CD8-positive, alpha-beta memory T cell (primary cell): ENCODE measurements around the gene PSEN1. TPM values are rescaled to one million over a fixed set of nuclear protein-coding genes. Genes with fewer than 3 reads are reported as not detected.

ENCODE experiments used
- CTCF ChIA-PET: fragments of 350-600 bp; sonication (Branson Sonifier 250); formaldehyde crosslinking; loops from one replicate; lab custom pipeline; 2021; ENCODE audit warnings: antibody characterized with exemption; lab: Charles Lee
- POLR2A ChIA-PET: fragments of 350-600 bp; sonication (Branson Sonifier 250); formaldehyde crosslinking; loops from one replicate; lab custom pipeline; 2021; ENCODE audit warnings: antibody characterized with exemption; lab: Charles Lee
- DNase-seq, 5 donors: peaks; one replicate each; pipeline versions ENCODE4 v3.0.0 to v3.0.0-alpha.2; 2020 to 2022; ENCODE audit warnings: mixed read lengths in 1 of 5
- H3K27ac ChIP-seq: one replicate; pipeline ENCODE4 v1.7.0; 2013; ENCODE audit warnings: low read depth, mild to moderate bottlenecking, low read length, moderate library complexity
- H3K27me3 ChIP-seq: 2 replicates; pipeline ENCODE4 v1.7.0; 2013; ENCODE audit warnings: low read length, mild to moderate bottlenecking; ENCODE audit not compliant: insufficient read depth, poor library complexity, severe bottlenecking
- H3K36me3 ChIP-seq: 2 replicates; pipeline ENCODE4 v1.7.0; 2013; ENCODE audit warnings: mild to moderate bottlenecking, low read length, moderate library complexity; ENCODE audit not compliant: insufficient read depth
- H3K4me1 ChIP-seq: 2 replicates; pipeline ENCODE4 v1.7.0; 2013; ENCODE audit warnings: mild to moderate bottlenecking, low read length, moderate library complexity; ENCODE audit not compliant: insufficient read depth
- H3K4me3 ChIP-seq: 2 replicates; pipeline ENCODE4 v1.7.0; 2013; ENCODE audit warnings: mild to moderate bottlenecking, low read length
- H3K9me3 ChIP-seq: 2 replicates; pipeline ENCODE4 v1.7.0; 2013; ENCODE audit warnings: mild to moderate bottlenecking, low read length
- H3K27ac Mint-ChIP-seq, 8 donors: one replicate each; pipeline ENCODE4 v1.8.0; 2020 to 2021; ENCODE audit warnings: mixed read lengths in 8 of 8, mild to moderate bottlenecking in 6 of 8, inconsistent platforms in 3 of 8, moderate library complexity in 3 of 8
- H3K27me3 Mint-ChIP-seq, 2 donors: one replicate each; pipeline ENCODE4 v1.8.0; 2020 to 2021; ENCODE audit warnings: mixed read lengths in 2 of 2, mild to moderate bottlenecking in 1 of 2, moderate library complexity in 1 of 2
- H3K36me3 Mint-ChIP-seq, 3 donors: one replicate each; pipeline ENCODE4 v1.8.0; 2020 to 2021; ENCODE audit warnings: mixed read lengths in 3 of 3, inconsistent platforms in 1 of 3, mild to moderate bottlenecking in 1 of 3
- H3K4me1 Mint-ChIP-seq, 3 donors: one replicate each; pipeline ENCODE4 v1.8.0; 2020 to 2021; ENCODE audit warnings: mixed read lengths in 3 of 3, inconsistent platforms in 1 of 3, mild to moderate bottlenecking in 1 of 3
- H3K4me3 Mint-ChIP-seq, 7 donors: one replicate each; pipeline ENCODE4 v1.8.0; 2020 to 2021; ENCODE audit warnings: mixed read lengths in 7 of 7, mild to moderate bottlenecking in 6 of 7, moderate library complexity in 4 of 7, inconsistent platforms in 2 of 7
- H3K9me3 Mint-ChIP-seq, 5 donors: one replicate each; pipeline ENCODE4 v1.8.0; 2020 to 2022; ENCODE audit warnings: mixed read lengths in 5 of 5, mild to moderate bottlenecking in 3 of 5, moderate library complexity in 2 of 5, inconsistent platforms in 1 of 5
- polyA plus RNA-seq: library from polyadenylated mRNA; unstranded; fragments of 300-500 nt; fragmentation: Illumina TruSeq; gene quantifications from one replicate; pipeline ENCODE4 v1.2.3, GENCODE V29; 2021
- total RNA-seq, 2 experiments: library from RNA; stranded (reverse); gene quantifications; one replicate each; pipeline ENCODE4 v1.2.3, GENCODE V29; 2021

The PSEN1 gene
- total and polyA plus RNA-seq, 3 experiments from 2014 or later = 29.2 to 34.2 (median 31.7) TPM

DNA sequence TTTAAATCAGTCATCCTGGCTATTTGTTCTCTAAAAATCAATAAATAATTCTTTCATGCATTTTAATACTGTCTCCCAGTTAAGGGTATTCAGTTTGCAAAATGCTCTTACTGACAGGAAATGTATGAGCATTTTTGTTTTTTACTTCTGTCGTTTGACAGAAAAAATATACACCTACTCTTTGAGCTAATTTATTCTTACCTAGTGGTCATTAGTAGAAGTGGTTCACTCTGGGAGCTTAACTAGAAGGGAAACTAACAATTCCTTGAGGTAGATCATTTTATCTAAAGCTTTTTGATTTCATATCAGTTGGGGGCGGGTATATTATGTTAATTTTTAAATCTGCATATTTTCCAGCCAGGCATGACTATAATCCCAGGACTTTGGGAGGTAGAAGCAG lies 67.2 kb downstream of the PSEN1 start:
- Histone ChIP-seq H3K4me3 (no peak overlapping the region), H3K27ac (no peak overlapping the region), H3K27me3 (no peaks in the 10 kb centered on the region), H3K36me3 (peaks cover 19% of the 10 kb centered on the region), H3K9me3 (no peaks in the 10 kb centered on the region), H3K4me1 (no peaks in the 10 kb centered on the region)
- no peaks in the 10 kb centered on the region for H3K27me3 Mint-ChIP-seq
- H3K4me1 Mint-ChIP-seq = no peaks in the 10 kb centered on the region
- H3K4me3 Mint-ChIP-seq = no peak overlapping the region
- no peak overlapping the region for H3K27ac Mint-ChIP-seq
- DNase-seq = no peak
- peaks cover 20 to 81% (median 38%) of the 10 kb centered on the region in 3 donors for H3K36me3 Mint-ChIP-seq
- CTCF ChIA-PET = no interaction called here
- POLR2A ChIA-PET = no interaction called here
- no peaks in the 10 kb centered on the region for H3K9me3 Mint-ChIP-seq

DNA sequence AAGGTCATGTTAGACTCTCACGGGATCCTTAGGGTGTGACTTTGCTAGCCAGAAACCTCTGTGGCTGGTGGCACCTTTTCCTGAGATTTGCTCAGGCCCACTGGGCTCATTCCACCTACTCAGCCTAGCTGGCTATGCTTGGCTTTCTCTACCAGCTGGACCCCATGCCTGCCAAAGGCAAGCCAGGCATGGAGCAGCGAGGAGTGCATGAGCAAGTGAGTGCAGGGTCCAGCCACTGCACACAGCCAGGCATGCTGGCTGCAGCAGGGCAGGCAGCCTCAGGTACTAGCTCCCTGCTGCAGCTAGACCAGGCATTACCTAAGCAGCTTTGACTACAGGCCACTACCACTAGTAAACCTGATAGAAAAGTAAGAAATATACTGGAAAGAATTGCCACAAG lies 71.3 kb downstream of the PSEN1 start:
- Mint-ChIP-seq H3K27ac (peak overlapping the region in 1 of 8 donors; percentile 19), H3K27me3 (no peaks in the 10 kb centered on the region), H3K36me3 (peaks cover 9 to 82% (median 31%) of the 10 kb centered on the region in 3 donors), H3K4me3 (no peak overlapping the region), H3K4me1 (no peaks in the 10 kb centered on the region), H3K9me3 (no peaks in the 10 kb centered on the region)
- Histone ChIP-seq H3K36me3 (peaks cover 23% of the 10 kb centered on the region), H3K4me3 (no peak overlapping the region), H3K4me1 (no peaks in the 10 kb centered on the region), H3K9me3 (no peaks in the 10 kb centered on the region), H3K27ac (no peak overlapping the region), H3K27me3 (no peaks in the 10 kb centered on the region)
- ChIA-PET POLR2A (no interaction called here), CTCF (no interaction called here)
- no peak for DNase-seq

DNA sequence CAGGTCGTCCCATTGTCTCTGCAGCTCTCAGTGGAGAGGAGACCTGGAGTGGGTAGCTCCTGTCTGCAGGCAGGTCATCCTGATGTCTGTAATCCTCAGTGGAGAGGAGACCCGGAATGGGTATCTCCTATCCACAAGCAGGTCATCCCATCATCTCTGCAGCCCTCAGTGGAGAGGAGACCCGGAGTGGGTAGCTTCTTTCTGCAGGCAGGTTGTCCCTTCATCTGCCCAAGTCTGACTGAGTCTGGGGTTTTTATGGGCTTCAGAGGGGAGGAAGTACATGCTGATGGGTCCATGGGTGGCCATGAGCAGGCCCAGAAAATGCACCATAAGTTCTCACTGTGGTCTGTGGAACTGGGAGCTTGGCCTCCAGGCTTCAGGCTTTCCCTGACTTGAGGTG lies 72.1 kb downstream of the PSEN1 start:
- DNase-seq = no peak
- Mint-ChIP-seq H3K36me3 (peaks cover 8 to 84% (median 28%) of the 10 kb centered on the region in 3 donors), H3K9me3 (no peaks in the 10 kb centered on the region), H3K27ac (no peak overlapping the region), H3K4me1 (no peaks in the 10 kb centered on the region), H3K27me3 (no peaks in the 10 kb centered on the region), H3K4me3 (no peak overlapping the region)
- Histone ChIP-seq H3K4me3 (no peak overlapping the region), H3K27ac (no peak overlapping the region), H3K9me3 (no peaks in the 10 kb centered on the region), H3K36me3 (peaks cover 30% of the 10 kb centered on the region), H3K27me3 (no peaks in the 10 kb centered on the region), H3K4me1 (no peaks in the 10 kb centered on the region)
- POLR2A ChIA-PET = no interaction called here
- CTCF ChIA-PET = no interaction called here

DNA sequence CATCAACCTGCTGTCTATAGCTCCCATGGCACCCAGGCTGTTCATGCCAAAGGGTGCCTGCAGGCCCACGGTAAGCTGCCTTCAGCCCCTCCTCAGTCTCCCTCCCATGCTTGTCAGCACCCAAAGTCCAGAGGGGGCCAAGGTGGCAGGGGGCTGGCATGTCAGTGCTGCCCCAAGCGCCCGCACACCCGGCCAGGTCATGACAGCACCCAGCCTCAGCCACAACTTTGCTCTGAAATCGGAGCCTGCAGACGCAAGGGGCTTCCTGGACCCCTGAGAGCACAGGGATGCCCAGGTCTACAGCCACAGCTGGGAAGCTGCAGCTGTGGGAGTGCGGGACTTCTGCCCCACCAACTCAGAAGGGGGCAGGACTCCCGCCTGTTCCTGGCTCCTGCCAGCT lies 72.5 kb downstream of the PSEN1 start:
- DNase-seq = no peak
- H3K4me3 Mint-ChIP-seq = no peak overlapping the region
- no peaks in the 10 kb centered on the region for H3K4me1 Mint-ChIP-seq
- Histone ChIP-seq H3K9me3 (no peaks in the 10 kb centered on the region), H3K36me3 (peaks cover 32% of the 10 kb centered on the region), H3K27me3 (no peaks in the 10 kb centered on the region), H3K4me1 (no peaks in the 10 kb centered on the region), H3K4me3 (no peak overlapping the region), H3K27ac (no peak overlapping the region)
- ChIA-PET POLR2A (no interaction called here), CTCF (no interaction called here)
- no peaks in the 10 kb centered on the region for H3K9me3 Mint-ChIP-seq
- H3K27me3 Mint-ChIP-seq = no peaks in the 10 kb centered on the region
- H3K36me3 Mint-ChIP-seq = peaks cover 5 to 85% (median 25%) of the 10 kb centered on the region in 3 donors
- no peak overlapping the region for H3K27ac Mint-ChIP-seq

DNA sequence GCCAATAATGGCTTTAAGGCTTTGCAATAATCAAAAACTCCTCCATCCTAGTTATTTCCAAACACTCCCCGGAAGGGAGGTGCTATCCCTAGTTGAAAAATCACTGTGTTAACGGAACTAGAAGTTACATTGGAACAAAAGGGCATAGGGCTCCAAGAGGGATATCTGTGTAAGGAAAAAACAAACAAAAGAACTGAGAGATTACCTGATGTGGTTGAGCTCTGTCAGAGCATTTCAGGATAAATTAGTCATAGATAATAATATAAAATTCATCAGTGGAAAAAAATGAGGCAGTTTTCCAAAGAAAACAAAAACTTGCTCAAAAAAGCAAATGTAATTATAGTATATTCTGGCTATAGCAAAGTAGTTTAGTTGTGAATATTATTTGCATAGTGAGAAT lies 73.6 kb downstream of the PSEN1 start:
- Histone ChIP-seq H3K4me1 (no peaks in the 10 kb centered on the region), H3K4me3 (no peak overlapping the region), H3K27ac (no peak overlapping the region), H3K27me3 (no peaks in the 10 kb centered on the region), H3K9me3 (no peaks in the 10 kb centered on the region), H3K36me3 (peaks cover 34% of the 10 kb centered on the region)
- ChIA-PET CTCF (no interaction called here), POLR2A (interaction anchor here (0.6 kb wide), 1 partner anchor 49 kb away, joined by 3 read pairs; no protein-coding TSS in a partner anchor)
- Mint-ChIP-seq H3K4me1 (no peaks in the 10 kb centered on the region), H3K9me3 (no peaks in the 10 kb centered on the region), H3K4me3 (no peak overlapping the region), H3K36me3 (peaks cover 5 to 86% (median 26%) of the 10 kb centered on the region in 3 donors), H3K27me3 (no peaks in the 10 kb centered on the region), H3K27ac (no peak overlapping the region)
- DNase-seq = no peak

DNA sequence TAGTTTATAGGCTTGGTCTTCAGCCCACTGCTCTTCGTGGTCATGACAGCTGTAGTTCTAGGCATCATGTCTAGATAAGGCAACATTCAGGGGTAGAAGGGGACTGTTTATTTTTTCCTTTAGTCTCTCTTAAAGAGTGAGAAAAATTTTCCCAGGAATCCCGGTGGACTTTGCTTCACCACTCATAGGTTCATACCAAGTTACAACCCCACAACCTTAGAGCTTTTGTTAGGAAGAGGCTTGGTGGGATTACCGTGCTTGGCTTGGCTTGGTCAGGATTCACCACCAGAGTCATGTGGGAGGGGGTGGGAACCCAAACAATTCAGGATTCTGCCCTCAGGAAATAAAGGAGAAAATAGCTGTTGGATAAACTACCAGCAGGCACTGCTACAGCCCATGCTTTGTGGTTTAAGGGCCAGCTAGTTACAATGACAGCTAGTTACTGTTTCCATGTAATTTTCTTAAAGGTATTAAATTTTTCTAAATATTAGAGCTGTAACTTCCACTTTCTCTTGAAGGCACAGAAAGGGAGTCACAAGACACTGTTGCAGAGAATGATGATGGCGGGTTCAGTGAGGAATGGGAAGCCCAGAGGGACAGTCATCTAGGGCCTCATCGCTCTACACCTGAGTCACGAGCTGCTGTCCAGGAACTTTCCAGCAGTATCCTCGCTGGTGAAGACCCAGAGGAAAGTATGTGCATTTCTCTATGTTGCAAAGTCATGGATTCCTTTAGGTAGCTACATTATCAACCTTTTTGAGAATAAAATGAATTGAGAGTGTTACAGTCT lies 75.1 kb downstream of the PSEN1 start:
- Mint-ChIP-seq H3K4me3 (no peak overlapping the region), H3K36me3 (peaks cover 4 to 85% (median 18%) of the 10 kb centered on the region in 3 donors), H3K9me3 (no peaks in the 10 kb centered on the region), H3K27ac (no peak overlapping the region), H3K4me1 (no peaks in the 10 kb centered on the region), H3K27me3 (no peaks in the 10 kb centered on the region)
- H3K9me3 ChIP-seq = no peaks in the 10 kb centered on the region
- ChIA-PET CTCF (interaction anchor here (0.9 to 1.1 kb wide), 2 partner anchors 9 to 260 kb away, joined by 3 read pairs; no protein-coding TSS in a partner anchor), POLR2A (no interaction called here)
- DNase-seq = no peak
- H3K27me3 ChIP-seq = no peaks in the 10 kb centered on the region
- H3K4me3 ChIP-seq = no peak overlapping the region
- H3K27ac ChIP-seq = no peak overlapping the region
- H3K36me3 ChIP-seq = peaks cover 30% of the 10 kb centered on the region
- H3K4me1 ChIP-seq = no peaks in the 10 kb centered on the region

DNA sequence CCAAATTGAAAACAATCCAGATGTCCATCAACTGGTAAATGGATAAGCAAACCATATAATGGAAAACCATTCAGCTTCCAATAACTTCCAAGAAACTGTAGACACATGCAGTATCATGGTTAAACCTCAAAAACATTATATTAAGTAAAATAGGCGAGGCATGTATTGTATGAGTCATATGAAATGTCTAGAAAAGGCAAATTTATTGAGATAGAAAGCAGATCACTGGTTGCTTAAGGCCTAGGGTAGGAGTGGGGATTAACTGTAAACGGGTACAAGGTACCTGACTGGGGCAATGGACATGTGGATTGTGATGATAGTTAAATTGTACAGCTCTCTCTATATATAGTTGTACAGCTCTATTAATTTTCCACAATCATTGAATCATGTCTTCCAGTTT lies 79.7 kb downstream of the PSEN1 start:
- H3K4me3 ChIP-seq = no peak overlapping the region
- H3K36me3 Mint-ChIP-seq = peaks cover 0 to 82% (median 26%) of the 10 kb centered on the region in 3 donors
- no peaks in the 10 kb centered on the region for H3K9me3 Mint-ChIP-seq
- no peak overlapping the region for H3K4me3 Mint-ChIP-seq
- H3K36me3 ChIP-seq = peaks cover 43% of the 10 kb centered on the region
- ChIA-PET CTCF (no interaction called here), POLR2A (no interaction called here)
- no peaks in the 10 kb centered on the region for H3K4me1 ChIP-seq
- H3K27ac ChIP-seq = no peak overlapping the region
- H3K27ac Mint-ChIP-seq = peak overlapping the region in 4 of 8 donors; percentile 32 to 56 (median 40)
- no peak for DNase-seq
- H3K4me1 Mint-ChIP-seq = no peaks in the 10 kb centered on the region
- H3K9me3 ChIP-seq = no peaks in the 10 kb centered on the region
- no peaks in the 10 kb centered on the region for H3K27me3 Mint-ChIP-seq
- H3K27me3 ChIP-seq = no peaks in the 10 kb centered on the region

DNA sequence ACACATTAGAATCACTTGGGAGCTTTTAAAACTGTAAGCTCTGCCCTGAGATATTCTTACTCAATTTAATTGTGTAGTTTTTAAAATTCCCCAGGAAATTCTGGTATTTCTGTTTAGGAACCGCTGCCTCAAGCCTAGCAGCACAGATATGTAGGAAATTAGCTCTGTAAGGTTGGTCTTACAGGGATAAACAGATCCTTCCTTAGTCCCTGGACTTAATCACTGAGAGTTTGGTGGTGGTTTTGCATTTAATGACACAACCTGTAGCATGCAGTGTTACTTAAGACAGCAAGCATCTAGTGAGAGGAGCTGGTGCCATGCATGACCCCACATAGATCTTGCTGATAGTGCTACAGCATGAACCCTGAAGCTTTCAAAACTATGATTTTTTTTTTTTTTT lies 81.1 kb downstream of the PSEN1 start:
- Histone ChIP-seq H3K27me3 (no peaks in the 10 kb centered on the region), H3K4me1 (no peaks in the 10 kb centered on the region), H3K4me3 (no peak overlapping the region), H3K36me3 (peaks cover 42% of the 10 kb centered on the region), H3K9me3 (no peaks in the 10 kb centered on the region), H3K27ac (no peak overlapping the region)
- Mint-ChIP-seq H3K9me3 (no peaks in the 10 kb centered on the region), H3K4me3 (no peak overlapping the region), H3K4me1 (no peaks in the 10 kb centered on the region), H3K27me3 (no peaks in the 10 kb centered on the region), H3K27ac (peak overlapping the region in 1 of 8 donors; percentile 40), H3K36me3 (peaks cover 0 to 85% (median 34%) of the 10 kb centered on the region in 3 donors)
- ChIA-PET CTCF (no interaction called here), POLR2A (no interaction called here)
- no peak for DNase-seq
